ENCODE data around the gene SPTBN2. TPM values are rescaled to one million over a fixed set of nuclear protein-coding genes. Genes with fewer than 3 reads are reported as not detected.
A peak's percentile ranks its signal among the peaks of the same experiment; 100 is the strongest.

The SPTBN2 gene
- total RNA-seq, 4 donors from 2014 or later = 1.7 to 23.1 (median 6.0) TPM

GRCh38 chr11:66637557-66638176 is 91.3 kb downstream of the SPTBN2 start:
- TF ChIP-seq POLR2A (IDR thresholded peaks at IDR 0.05) = no peak
- no peak for TF ChIP-seq CTCF (IDR thresholded peaks at IDR 0.05)
- peaks cover 0 to 32% (median 0%) of the 10 kb centered on the region in 3 donors for H3K36me3 ChIP-seq
- peak overlapping the region; percentile 71 to 89 (median 80) for H3K27ac ChIP-seq
- peaks cover 0 to 42% (median 21%) of the 10 kb centered on the region in 4 donors for H3K4me1 ChIP-seq
- H3K9me3 ChIP-seq = no peaks in the 10 kb centered on the region
- H3K4me3 ChIP-seq = peak overlapping the region; percentile 38 to 78 (median 67)
- DNase-seq = no peak
- no peaks in the 10 kb centered on the region for H3K27me3 ChIP-seq

GRCh38 chr11:66636411-66636810 is 92.6 kb downstream of the SPTBN2 start:
- Histone ChIP-seq H3K9me3 (no peaks in the 10 kb centered on the region), H3K36me3 (peaks cover 0 to 29% (median 0%) of the 10 kb centered on the region in 3 donors), H3K4me1 (peaks cover 0 to 30% (median 15%) of the 10 kb centered on the region in 4 donors), H3K27me3 (no peaks in the 10 kb centered on the region), H3K27ac (no peak overlapping the region), H3K4me3 (no peak overlapping the region)
- no peak for TF ChIP-seq CTCF (IDR thresholded peaks at IDR 0.05)
- TF ChIP-seq POLR2A (IDR thresholded peaks at IDR 0.05) = no peak
- DNase-seq = no peak

Small RNA genes within 50 kb of the gene (small RNA-seq; reads per million reads assigned to genes)
- gene RN7SL12P = 0 reads per million in 2 donors

Other genes starting within 250 kb of the SPTBN2 start
- gene DPP3, start 248.8 kb downstream of the SPTBN2 start, total RNA-seq = 10 to 100 TPM; 58.3 to 66.8 (median 63.2) TPM
- 100 to 1,000 TPM in 1 of 4 donors, 10 to 100 TPM in 3; 25.6 to 167 (median 73.4) TPM for gene BBS1, start 218.6 kb downstream of the SPTBN2 start, total RNA-seq
- gene ZDHHC24, start 183.2 kb downstream of the SPTBN2 start, total RNA-seq = 10 to 100 TPM in 3 of 4 donors, 1 to 10 TPM in 1; 9.1 to 29.3 (median 15.3) TPM
- gene ACTN3, start 182.3 kb downstream of the SPTBN2 start, total RNA-seq = not detected
- gene CTSF, start 160.6 kb downstream of the SPTBN2 start, total RNA-seq = 10 to 100 TPM in 3 of 4 donors, 1 to 10 TPM in 1; 5.4 to 24.3 (median 21.8) TPM
- under 1 TPM in 2 of 4 donors, not detected in 2; 0.35 to 0.38 TPM for gene CCDC87, start 136.2 kb downstream of the SPTBN2 start, total RNA-seq
- 10 to 100 TPM; 30.6 to 70.1 (median 47.2) TPM for gene CCS, start 136.0 kb downstream of the SPTBN2 start, total RNA-seq
- gene RBM14, start 112.6 kb downstream of the SPTBN2 start, total RNA-seq = 10 to 100 TPM; 56.7 to 91.4 (median 74.6) TPM
- gene RBM4, start 90.5 kb downstream of the SPTBN2 start, total RNA-seq = 10 to 100 TPM; 64.6 to 90.8 (median 75.3) TPM
- gene RBM4B, start 51.3 kb downstream of the SPTBN2 start, total RNA-seq = 10 to 100 TPM; 15.2 to 33.0 (median 21.7) TPM
- 10 to 100 TPM in 3 of 4 donors, 1 to 10 TPM in 1; 6.6 to 57.7 (median 38.0) TPM for gene RCE1, start 114.2 kb upstream of the SPTBN2 start, total RNA-seq
- gene LRFN4, start 127.8 kb upstream of the SPTBN2 start, total RNA-seq = 1 to 10 TPM; 2.5 to 9.0 (median 4.3) TPM
- gene PC, start 229.2 kb upstream of the SPTBN2 start, total RNA-seq = 10 to 100 TPM; 15.7 to 88.9 (median 77.2) TPM
- 100 to 1,000 TPM in 2 of 4 donors, 10 to 100 TPM in 2; 81.7 to 439 (median 153) TPM for gene C11orf86, start 246.1 kb upstream of the SPTBN2 start, total RNA-seq

Data from Peyer's patch (tissue), 4 donors.